Measurements from ENCODE around the gene SEC22C.
"Not testable (repeated sequence)": the region's sequence is repeated elsewhere in the genome, so short reads cannot be mapped to it uniquely, and the experiment has no call there.

SEC22C gene

GRCh38 chr3:42579346-42579745 lies 2.4 kb downstream of the SEC22C start:
- not testable (repeated sequence) for DNase-seq

- no peak for DNase-seq
These were observed 3.7 kb downstream of the SEC22C start for GRCh38 chr3:42578054-42578453.

GRCh38 chr3:42575137-42575741 lies 6.5 kb downstream of the SEC22C start:
- no peak for DNase-seq

GRCh38 chr3:42572278-42572677 lies 9.5 kb downstream of the SEC22C start:
- no peak for DNase-seq

GRCh38 chr3:42569593-42570142 lies 12.1 kb downstream of the SEC22C start:
- no peak for DNase-seq

GRCh38 chr3:42562047-42562907 lies 19.5 kb downstream of the SEC22C start:
- DNase-seq: no peak

- no peak for DNase-seq
These were observed 23.9 kb downstream of the SEC22C start for GRCh38 chr3:42557854-42558253.

GRCh38 chr3:42556817-42557216 lies 24.9 kb downstream of the SEC22C start:
- DNase-seq: not testable (repeated sequence)

- DNase-seq: no peak
These were observed 25.6 kb downstream of the SEC22C start for GRCh38 chr3:42556089-42556632.

GRCh38 chr3:42552830-42553229 lies 28.9 kb downstream of the SEC22C start:
- no peak for DNase-seq

- no peak for DNase-seq
These were observed 31.5 kb downstream of the SEC22C start for GRCh38 chr3:42550250-42550649.

- DNase-seq: no peak
These were observed 32.6 kb downstream of the SEC22C start for GRCh38 chr3:42549131-42549530.

GRCh38 chr3:42547401-42547945 lies 34.3 kb downstream of the SEC22C start:
- DNase-seq: no peak

- DNase-seq: no peak
These were observed 35.0 kb downstream of the SEC22C start for GRCh38 chr3:42546691-42547213.

GRCh38 chr3:42545284-42545900 lies 36.4 kb downstream of the SEC22C start:
- DNase-seq: no peak

GRCh38 chr3:42544492-42545283 lies 37.1 kb downstream of the SEC22C start:
- no peak for DNase-seq

- no peak for DNase-seq
These were observed 40.7 kb downstream of the SEC22C start for GRCh38 chr3:42541079-42541478.

GRCh38 chr3:42539871-42540714 lies 41.7 kb downstream of the SEC22C start:
- DNase-seq: no peak

- DNase-seq: no peak
These were observed 44.4 kb downstream of the SEC22C start for GRCh38 chr3:42537350-42537749.

- no peak for DNase-seq
These were observed 45.6 kb downstream of the SEC22C start for GRCh38 chr3:42535981-42536784.
